ENCODE results near the gene MYBPH. TPM values are rescaled to one million over a fixed set of nuclear protein-coding genes. Genes with fewer than 3 reads are reported as not detected.

Gene MYBPH
- total and polyA plus RNA-seq, 2 of the 13 experiments (the other 11 are each of a cell fraction or from before 2014, with no cell fraction given) = not detected

DNA sequence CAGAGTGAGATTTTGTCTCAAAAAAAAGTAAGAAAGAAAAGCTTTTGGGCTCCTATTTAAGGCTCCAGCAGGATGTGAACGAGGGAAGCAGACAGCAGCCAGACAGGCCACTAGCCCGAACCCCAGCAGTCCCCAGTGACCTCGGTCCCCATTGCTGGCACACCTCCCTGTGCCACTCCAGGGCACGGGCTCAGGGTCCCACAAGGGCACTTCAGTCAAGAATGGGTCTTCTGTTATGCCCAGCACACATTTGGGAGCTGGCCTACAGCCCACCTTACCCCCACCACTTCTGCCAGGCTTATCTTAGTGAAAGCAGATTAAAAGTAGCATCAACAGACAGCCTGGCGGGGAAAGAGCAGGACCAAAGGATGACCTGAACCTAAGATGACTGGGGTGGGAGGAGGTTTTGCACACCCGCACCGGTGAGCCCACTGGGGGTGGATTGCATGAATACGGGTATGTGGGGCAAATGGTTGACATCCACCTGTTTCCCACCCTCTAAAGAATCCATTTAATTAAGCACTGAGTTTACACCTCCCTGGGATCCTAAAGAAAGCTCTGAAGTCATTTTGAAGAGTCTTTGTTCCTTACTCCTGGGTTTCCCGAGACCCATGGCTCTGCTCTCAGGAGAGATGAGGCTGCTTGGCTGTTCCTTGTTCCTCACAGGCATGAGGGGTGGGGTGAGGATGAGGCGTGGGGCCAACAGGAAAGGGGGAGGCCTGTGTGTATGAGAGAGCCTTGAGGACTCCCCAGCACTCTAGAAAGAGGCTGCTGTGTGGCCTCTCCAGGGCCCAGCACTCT lies 6.2 kb upstream of the MYBPH start:
- intact Hi-C loops (cut with micrococcal nuclease; ENCODE audit: unreplicated experiment) = no loop called here
- no peak overlapping the region for H3K4me3 ChIP-seq (replicated peaks in 1 of 3; ENCODE audit: insufficient read depth in 1 of 3, low read depth in 2 of 3, low read length in 3 of 3)
- no peak overlapping the region for H3K27ac ChIP-seq (ENCODE audit: extremely low read length, insufficient read depth, low read length)
- TF ChIP-seq, protein P1, sequence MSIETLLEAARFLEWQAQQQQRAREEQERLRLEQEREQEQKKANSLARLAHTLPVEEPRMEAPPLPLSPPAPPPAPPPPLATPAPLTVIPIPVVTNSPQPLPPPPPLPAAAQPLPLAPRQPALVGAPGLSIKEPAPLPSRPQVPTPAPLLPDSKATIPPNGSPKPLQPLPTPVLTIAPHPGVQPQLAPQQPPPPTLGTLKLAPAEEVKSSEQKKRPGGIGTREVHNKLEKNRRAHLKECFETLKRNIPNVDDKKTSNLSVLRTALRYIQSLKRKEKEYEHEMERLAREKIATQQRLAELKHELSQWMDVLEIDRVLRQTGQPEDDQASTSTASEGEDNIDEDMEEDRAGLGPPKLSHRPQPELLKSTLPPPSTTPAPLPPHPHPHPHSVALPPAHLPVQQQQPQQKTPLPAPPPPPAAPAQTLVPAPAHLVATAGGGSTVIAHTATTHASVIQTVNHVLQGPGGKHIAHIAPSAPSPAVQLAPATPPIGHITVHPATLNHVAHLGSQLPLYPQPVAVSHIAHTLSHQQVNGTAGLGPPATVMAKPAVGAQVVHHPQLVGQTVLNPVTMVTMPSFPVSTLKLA (IDR thresholded peaks at IDR 0.05) = no peak
- TF ChIP-seq ZNF354B (CRISPR knock-in tag; IDR thresholded peaks at IDR 0.05) = no peak
- no peak for TF ChIP-seq ZSCAN20 (CRISPR knock-in tag; IDR thresholded peaks at IDR 0.05; ENCODE audit: borderline replicate concordance)
- no peak for TF ChIP-seq ZNF816 (CRISPR knock-in tag; IDR thresholded peaks at IDR 0.05; ENCODE audit: borderline replicate concordance)
- no peak for TF ChIP-seq ZBTB7B (CRISPR knock-in tag; IDR thresholded peaks at IDR 0.05)
- no peak for TF ChIP-seq ZFP36L1 (CRISPR knock-in tag; IDR thresholded peaks at IDR 0.05)
- H3K4me2 ChIP-seq (ENCODE audit: low read depth, low read length) = no peak overlapping the region
- peaks cover 20% of the 10 kb centered on the region for H3K4me1 ChIP-seq (ENCODE audit: insufficient read depth, low read length)
- no peaks in the 10 kb centered on the region for H3K36me3 ChIP-seq (replicated peaks in 1 of 2; ENCODE audit: control insufficient read depth in 1 of 2, insufficient read depth in 2 of 2, low read length in 2 of 2)
- no peaks in the 10 kb centered on the region for H3K79me2 ChIP-seq (ENCODE audit: insufficient read depth, low read length)
- CTCF ChIA-PET (ENCODE audit: low intra/inter-chr PET ratio, low total read pairs) = no interaction called here
- no peak for FAIRE-seq
- in situ Hi-C loops (cut with HindIII; ENCODE audit: extremely low pct_ligation_motif_present, low pct_unique_long_range_greater_than_20kb) = no loop called here
- H4K20me1 ChIP-seq (ENCODE audit: insufficient read depth, low read length) = no peaks in the 10 kb centered on the region
- POLR2A ChIA-PET = no interaction called here
- BruUV-seq (replicated peaks) = no TSS peak
- H3K9me3 ChIP-seq (ENCODE audit: low read length) = no peaks in the 10 kb centered on the region
- DNase-seq (ENCODE audit: low spot score) = no peak
- no peak for ATAC-seq
- H3K9ac ChIP-seq (ENCODE audit: insufficient read depth, low read depth, low read length) = no peak overlapping the region
- no peak overlapping the region for H2AFZ ChIP-seq (ENCODE audit: low read length)
- 38% methylated on average over 9 of the region's 10 CpGs for WGBS (ENCODE audit: low lambda C conversion rate)
- peaks cover 0 to 15% of the 10 kb centered on the region in 2 experiments; a peak in 3 of 5 replicates for H3K27me3 ChIP-seq (ENCODE audit: control insufficient read depth in 1 of 2, insufficient read depth in 2 of 2, low read length in 2 of 2)

All from HepG2 (cell line).